Measurements from ENCODE around the gene RIT2.

RIT2 gene

GRCh38 chr18:43009674-43010073 lies 105.8 kb downstream of the RIT2 start:
- DNase-seq = no peak

DNA sequence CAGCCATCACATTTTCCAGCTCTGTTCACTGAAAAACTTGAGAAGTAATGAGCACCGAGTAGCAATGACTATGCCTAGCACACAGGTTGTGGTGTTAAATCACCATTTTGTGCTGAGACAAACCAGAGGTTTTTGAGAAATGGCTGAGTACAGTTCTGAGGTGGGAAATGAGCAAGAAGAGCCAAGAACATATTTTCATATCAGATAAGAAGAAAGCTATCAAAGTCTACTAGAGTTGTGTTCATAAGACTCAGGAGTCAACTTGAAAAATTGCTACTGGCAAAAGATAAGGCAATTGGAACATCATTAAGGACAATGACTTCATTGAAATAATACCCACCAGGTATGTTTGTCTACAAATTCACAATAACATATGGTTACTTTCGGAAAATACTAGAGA lies 108.1 kb downstream of the RIT2 start:
- DNase-seq = no peak

DNA sequence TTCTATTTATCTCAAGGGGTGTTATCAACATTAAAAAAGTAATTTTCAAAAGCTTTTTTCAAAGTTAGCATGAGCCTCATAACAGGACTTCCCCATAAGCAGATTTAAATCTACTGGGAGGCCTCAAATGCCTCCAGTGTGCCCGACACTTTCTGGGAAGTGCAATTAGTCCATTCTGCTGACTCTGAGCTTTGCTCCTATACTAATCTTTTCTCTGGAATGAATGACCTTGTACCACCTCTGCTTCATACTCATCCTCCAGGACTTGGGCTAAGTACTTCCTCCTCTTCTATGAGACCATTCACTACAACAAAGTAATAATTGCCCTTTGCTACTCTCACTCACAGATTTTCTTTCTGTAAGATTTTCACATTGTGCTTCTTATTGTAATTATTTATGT lies 111.1 kb downstream of the RIT2 start:
- DNase-seq = no peak

GRCh38 chr18:43001821-43002220 lies 113.7 kb downstream of the RIT2 start:
- no peak for DNase-seq

DNA sequence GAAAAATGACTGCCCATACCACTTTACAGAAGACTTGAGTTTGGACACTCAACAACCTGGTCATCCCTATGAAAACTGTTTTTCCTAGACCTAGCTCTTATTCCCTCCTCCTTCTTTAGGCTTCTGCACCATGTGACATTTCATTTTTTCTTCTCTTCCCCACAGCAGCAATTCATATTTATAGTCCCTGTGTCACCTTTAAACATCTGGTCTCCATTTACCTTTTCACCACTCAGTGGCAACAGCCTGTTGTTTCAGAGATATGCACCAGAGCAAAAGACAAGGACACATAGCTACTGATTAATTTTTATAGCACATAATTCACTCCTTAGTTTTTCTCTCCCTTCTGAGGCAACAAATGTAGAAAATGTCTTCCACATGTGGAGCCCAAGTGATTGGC lies 118.7 kb downstream of the RIT2 start:
- DNase-seq = no peak

GRCh38 chr18:42980426-42980825 lies 135.1 kb downstream of the RIT2 start:
- DNase-seq = no peak

DNA sequence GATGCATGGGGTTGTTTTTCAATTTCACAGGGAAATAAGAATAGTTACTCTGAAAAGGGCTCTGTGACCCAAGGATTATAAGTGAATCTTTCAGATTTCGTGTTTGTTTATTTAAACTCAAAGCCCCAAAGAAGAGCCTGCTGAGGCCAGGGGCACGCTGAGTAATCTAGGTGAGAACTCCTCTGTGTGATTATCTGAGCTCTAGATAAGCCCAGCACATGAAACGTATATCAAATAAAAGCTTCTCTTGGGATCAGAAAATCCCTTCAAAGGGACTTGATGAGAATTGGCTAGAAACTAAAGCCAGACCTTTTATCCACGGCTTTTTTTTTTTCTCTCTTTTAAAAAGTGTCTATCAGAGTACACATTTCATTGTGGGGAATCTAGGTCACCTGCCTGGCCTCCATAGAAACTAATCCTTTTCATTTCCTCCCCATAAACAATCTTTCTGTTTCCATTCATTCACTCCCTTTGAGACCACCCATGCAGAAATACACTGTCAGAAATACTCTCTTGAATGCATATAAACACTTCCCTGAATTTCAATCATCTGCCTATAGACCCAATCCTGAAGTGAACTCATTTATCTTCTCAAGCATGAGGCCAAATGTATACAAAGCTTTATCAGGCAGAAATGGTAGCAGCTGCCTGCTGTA lies 137.4 kb downstream of the RIT2 start:
- DNase-seq = no peak

DNA sequence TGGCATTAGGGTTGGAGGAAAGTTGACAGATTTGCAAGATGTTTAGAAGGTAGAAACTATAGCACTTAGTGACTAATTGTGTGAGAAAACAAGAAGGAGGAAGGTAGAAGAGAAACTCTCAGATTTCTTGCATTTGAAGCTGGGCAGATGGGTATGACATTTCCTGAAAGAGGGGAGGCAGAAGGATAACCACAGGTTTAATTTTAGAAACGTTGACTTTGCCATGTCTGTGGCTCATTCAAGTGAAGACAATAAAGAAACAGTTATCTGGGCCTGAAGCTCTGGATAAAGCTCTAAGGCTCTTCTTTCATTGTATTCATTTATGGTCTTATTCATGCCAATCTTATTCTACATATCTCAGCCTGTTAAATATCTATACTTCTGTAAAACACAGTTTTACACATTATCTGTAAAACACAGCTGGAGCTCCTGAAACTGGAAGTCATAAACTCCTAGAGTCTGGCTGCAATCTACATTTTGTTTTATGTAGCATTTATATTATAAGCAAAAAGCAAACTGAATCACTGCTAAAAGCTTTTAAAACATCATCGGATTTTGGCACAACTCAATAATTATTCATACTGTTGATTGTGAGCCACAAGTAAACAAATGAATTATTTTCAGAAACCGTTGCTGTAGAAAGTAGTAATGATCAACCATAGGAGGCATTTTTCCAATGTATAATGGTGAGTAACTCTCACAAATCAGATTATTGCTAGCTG lies 138.5 kb downstream of the RIT2 start:
- no peak for DNase-seq

DNA sequence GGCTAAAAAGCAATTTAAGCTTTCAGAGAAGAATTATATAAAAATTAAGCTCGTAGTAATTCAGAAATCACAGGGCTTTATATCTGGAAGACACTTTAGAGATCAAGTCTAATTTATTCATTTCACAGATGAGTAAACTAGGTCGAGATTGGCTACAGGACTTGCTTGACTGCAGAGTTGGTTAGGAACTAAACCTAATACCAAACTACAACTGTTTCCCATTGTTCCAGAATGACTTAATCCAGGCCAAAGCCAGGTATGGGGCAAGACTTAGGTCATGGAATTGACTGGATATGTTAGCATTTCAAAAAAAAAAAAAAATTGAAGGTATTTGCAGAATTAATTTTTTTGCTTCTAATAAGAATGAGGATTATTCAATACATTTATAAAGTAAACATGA lies 146.1 kb downstream of the RIT2 start:
- no peak for DNase-seq

- no peak for DNase-seq
These were observed 154.2 kb downstream of the RIT2 start for GRCh38 chr18:42961298-42961697.

- no peak for DNase-seq
These were observed 156.0 kb downstream of the RIT2 start for GRCh38 chr18:42959528-42959927.

- no peak for DNase-seq
These were observed 157.1 kb downstream of the RIT2 start for GRCh38 chr18:42958353-42958752.

DNA sequence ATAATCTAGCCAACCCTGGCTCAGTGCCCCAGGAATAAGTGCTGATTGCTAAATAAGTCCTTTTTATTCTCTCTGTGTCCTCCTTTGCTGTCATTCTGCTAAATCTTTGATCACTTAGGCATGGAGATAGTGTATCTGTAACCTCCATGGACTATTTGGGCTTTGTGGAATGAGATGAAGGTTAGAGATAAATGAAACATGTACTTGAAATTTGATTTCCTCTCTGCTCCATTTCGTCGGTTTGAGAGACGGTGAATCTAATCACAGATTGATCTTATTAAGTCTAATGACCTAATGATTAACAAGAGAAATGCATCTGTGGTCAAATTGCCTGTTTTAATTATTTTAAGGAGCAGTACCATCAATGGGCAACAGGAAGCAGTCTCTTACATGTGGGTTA lies 159.2 kb downstream of the RIT2 start:
- no peak for DNase-seq

DNA sequence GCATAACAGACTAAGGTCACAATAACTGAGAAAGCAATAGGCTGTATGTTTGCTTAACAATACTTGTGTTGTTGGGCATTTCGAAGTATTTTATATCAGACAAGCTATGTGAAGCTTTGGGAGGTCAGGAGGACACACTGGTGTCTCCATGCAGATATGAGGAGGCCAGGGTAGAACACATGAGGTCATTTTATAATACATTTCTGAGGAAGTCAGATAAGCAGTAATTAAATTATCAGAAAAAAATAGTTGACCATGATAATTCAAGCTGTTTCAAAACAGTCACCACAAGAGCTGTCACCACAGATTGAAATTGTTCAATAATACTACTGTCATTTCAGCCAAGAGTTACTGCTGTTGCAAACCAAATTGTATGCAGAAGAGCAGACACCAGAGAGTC lies 160.6 kb downstream of the RIT2 start:
- DNase-seq = no peak

DNA sequence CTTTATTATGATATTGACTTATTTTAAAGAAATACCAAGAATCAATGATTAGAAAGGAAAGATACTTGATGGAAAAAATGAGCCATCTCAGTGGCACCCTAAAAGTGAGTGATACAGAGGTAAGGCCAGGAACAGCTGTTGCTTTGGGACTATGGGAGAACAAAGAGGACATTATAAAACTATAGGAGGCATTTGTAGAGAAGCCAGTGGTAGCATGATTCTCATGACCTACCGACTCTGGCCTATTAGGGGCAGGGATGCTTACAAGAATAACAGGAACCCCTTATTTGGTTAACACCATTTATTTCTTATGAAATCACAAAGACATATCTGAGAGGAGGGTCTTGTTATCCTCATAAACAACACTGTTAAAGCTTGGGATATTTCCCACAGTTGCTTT lies 162.2 kb downstream of the RIT2 start:
- no peak for DNase-seq

DNA sequence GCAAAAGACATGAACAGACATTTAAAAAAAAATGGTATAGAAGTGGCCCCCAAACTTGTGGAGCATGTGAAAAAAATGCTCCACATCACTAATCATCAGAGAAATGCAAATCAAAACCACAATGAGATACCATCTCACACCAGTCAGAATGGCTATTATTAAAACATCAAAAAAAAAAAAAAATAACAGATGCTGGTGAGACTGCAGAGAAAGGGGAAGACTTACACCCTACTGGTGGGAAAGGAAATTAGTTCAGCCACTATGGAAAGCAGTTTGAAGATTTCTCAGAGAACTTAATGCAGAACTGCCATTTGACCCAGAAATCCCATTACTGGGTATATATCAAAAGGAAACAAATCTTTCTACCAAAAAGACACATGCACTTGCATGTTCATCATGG lies 164.8 kb downstream of the RIT2 start:
- no peak for DNase-seq

GRCh38 chr18:42948831-42949230 lies 166.7 kb downstream of the RIT2 start:
- DNase-seq = no peak

- no peak for DNase-seq
These were observed 173.6 kb downstream of the RIT2 start for GRCh38 chr18:42941860-42942259.

GRCh38 chr18:42941021-42941420 lies 174.5 kb downstream of the RIT2 start:
- no peak for DNase-seq

- no peak for DNase-seq
These were observed 178.0 kb downstream of the RIT2 start for GRCh38 chr18:42937436-42937835.

DNA sequence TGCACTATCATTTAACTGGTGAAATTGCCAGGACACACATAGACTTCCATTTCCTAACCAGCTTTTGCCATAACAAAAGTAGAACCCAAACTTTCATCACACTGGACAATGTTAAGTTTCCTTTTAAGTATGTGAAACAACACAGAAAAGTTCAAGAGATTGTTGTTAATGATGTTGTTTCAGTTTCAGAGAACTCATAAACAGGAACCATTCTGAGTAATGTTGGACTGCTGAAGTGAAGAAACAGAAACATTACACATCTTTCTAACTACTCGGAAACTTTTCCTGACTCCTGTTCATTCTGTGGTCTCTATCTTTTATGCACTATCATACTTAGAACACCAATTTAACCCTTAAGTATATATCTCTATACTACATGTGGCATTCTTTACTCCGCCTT lies 179.2 kb downstream of the RIT2 start:
- DNase-seq = no peak

DNA sequence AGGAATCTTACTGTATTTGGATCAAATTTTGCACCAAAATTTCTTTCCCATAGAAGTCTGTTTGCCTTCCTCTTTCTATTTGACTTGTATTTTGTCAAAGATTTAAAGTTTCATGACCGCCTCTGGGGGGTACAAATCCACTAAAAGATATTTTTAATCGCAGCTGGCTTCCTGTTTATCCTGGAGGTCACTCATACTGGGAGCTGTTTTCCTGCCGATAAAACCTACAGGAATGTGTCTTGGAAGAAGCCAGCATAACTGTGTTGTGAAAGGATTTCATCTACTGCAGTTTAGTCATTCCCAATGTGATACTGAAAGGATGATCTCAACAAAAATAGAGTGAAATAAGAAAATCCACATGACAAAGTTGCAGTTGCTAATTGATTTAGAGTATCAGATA lies 184.0 kb downstream of the RIT2 start:
- no peak for DNase-seq

DNA sequence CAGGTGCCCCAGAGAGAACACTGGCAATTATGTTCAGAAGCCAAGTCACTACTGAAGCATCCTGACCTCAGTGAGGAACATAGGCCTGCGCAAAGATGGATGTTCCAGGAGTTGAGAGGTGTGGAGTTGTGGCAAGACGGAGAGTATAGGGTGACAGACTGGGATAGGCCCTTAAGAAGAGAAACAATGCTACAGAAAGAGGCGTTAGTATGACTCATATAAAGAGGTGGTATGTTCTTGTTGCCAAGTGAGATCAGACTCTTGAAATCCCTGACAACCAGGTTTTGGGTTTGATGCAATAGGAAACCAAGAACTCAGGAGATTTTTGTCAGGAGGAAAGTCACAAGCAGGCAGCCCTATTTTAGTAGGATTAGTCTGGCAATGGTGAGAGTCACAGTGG lies 185.6 kb downstream of the RIT2 start:
- no peak for DNase-seq

DNA sequence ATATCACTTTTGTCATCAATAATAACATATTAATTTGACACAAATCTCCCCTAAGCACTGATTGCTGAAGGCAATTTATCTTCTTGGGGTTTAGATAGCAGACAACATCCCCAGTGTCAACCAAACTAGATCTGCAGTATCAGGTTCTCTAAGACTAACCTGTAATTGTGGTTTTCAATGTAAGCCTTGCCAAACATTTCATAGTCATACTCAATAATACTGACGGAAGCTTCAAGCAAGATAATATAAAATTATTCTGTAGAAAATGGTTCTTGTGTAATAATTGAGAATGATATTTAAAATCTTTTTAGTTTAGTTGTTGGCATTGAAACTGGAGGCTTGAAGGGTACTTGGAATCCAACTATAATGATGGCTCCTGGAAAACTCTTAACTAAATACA lies 186.3 kb downstream of the RIT2 start:
- DNase-seq = no peak

DNA sequence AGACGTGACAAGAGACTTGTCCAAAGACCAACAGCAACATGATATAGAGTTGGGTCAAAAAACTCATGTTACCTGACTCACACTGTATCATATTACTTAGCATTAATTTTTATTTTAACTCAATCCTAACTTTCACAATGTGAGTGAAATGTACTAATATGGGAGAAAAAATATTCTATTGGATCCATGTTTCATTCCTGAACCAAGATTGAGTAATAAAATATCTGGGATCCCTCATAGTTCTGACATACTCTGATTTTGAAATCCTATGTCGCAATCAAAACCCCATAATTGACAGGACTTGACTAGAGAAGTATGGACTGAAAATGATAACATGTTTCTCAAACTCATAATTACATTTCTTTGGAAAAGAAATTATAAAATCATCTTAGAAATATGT lies 190.4 kb downstream of the RIT2 start:
- DNase-seq = no peak

Data from activated CD4-positive, CD25-positive, alpha-beta regulatory T cell treated with anti-CD3 and anti-CD28 coated beads, Interleukin-2, amount 50 U/mL, for 72 hours (primary cell).